PC-3 (cell line): Measurements from ENCODE around the gene PPP1R12B.

Experiments used
- EZH2phosphoT487 ChIP-seq: fragments of 300-600 bp; sonication (generic); IDR thresholded peaks from 2 replicates; pipeline ENCODE4 v1.6.1; 2018; ENCODE audit warnings: mild to moderate bottlenecking, antibody characterized with exemption, low read length, borderline replicate concordance
- TF ChIP-seq, protein P1 (sequence below): fragments of 300-600 bp; sonication (generic); conservative IDR thresholded peaks from 2 replicates; pipeline ENCODE4 v1.5.1; 2017; ENCODE audit warnings: antibody characterized with exemption, low read depth, mild to moderate bottlenecking, low read length

GRCh38 chr1:202311875-202312635, 36.4 kb upstream of the PPP1R12B start:
- TF ChIP-seq, protein P1, sequence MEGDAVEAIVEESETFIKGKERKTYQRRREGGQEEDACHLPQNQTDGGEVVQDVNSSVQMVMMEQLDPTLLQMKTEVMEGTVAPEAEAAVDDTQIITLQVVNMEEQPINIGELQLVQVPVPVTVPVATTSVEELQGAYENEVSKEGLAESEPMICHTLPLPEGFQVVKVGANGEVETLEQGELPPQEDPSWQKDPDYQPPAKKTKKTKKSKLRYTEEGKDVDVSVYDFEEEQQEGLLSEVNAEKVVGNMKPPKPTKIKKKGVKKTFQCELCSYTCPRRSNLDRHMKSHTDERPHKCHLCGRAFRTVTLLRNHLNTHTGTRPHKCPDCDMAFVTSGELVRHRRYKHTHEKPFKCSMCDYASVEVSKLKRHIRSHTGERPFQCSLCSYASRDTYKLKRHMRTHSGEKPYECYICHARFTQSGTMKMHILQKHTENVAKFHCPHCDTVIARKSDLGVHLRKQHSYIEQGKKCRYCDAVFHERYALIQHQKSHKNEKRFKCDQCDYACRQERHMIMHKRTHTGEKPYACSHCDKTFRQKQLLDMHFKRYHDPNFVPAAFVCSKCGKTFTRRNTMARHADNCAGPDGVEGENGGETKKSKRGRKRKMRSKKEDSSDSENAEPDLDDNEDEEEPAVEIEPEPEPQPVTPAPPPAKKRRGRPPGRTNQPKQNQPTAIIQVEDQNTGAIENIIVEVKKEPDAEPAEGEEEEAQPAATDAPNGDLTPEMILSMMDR, result no peak
- no peak for TF ChIP-seq EZH2phosphoT487
